ENCODE results near the gene SPG7. TPM values are rescaled to one million over a fixed set of nuclear protein-coding genes. Genes with fewer than 3 reads are reported as not detected.

The SPG7 gene
- total RNA-seq, 1 donor from 2014 or later = 186 TPM

DNA sequence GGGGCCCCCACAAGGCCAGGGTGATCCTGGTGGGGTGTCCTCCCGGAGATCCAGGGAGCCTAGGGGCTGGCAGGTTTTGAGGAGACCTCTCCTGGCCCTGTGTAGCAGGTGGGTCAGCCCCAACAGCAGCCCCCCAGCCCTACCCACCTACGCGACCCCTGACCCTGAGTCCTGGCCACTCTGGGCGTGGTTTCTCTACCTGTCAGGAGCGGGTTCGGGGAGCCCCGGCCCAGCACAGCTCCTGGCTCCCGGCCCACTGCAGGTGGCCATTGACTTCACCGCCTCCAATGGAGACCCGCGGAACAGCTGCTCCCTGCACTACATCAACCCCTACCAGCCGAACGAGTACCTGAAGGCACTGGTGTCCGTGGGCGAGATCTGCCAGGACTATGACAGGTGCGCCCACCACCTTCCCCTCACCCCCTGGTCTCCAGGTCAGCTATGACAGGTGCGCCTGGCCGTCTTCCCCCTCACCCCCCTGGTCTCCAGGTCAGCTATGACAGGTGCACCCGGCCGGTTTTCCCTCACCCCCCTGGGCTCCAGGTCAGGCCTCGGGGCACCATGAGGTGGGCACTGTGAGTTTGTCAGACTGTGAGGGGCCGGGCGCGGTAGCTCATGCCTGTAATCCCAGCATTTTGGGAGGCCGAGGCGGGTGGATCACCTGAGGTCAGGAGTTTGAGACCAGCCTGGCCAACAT is 80.4 kb downstream of the SPG7 start:
- TF ChIP-seq, protein P1, sequence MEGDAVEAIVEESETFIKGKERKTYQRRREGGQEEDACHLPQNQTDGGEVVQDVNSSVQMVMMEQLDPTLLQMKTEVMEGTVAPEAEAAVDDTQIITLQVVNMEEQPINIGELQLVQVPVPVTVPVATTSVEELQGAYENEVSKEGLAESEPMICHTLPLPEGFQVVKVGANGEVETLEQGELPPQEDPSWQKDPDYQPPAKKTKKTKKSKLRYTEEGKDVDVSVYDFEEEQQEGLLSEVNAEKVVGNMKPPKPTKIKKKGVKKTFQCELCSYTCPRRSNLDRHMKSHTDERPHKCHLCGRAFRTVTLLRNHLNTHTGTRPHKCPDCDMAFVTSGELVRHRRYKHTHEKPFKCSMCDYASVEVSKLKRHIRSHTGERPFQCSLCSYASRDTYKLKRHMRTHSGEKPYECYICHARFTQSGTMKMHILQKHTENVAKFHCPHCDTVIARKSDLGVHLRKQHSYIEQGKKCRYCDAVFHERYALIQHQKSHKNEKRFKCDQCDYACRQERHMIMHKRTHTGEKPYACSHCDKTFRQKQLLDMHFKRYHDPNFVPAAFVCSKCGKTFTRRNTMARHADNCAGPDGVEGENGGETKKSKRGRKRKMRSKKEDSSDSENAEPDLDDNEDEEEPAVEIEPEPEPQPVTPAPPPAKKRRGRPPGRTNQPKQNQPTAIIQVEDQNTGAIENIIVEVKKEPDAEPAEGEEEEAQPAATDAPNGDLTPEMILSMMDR (IDR thresholded peaks at IDR 0.05; ENCODE audit: unreplicated experiment) = no peak
- H3K9me3 Mint-ChIP-seq = no peaks in the 10 kb centered on the region
- no peaks in the 10 kb centered on the region for H3K36me3 Mint-ChIP-seq
- no peak for DNase-seq (ENCODE audit: low spot score in 2 of 2, unreplicated experiment in 2 of 2)
- H3K4me3 Mint-ChIP-seq = no peak overlapping the region
- no peak overlapping the region for H3K27ac Mint-ChIP-seq
- no peaks in the 10 kb centered on the region for H3K4me1 Mint-ChIP-seq
- no peaks in the 10 kb centered on the region for H3K27me3 Mint-ChIP-seq (ENCODE audit: low read depth)

DNA sequence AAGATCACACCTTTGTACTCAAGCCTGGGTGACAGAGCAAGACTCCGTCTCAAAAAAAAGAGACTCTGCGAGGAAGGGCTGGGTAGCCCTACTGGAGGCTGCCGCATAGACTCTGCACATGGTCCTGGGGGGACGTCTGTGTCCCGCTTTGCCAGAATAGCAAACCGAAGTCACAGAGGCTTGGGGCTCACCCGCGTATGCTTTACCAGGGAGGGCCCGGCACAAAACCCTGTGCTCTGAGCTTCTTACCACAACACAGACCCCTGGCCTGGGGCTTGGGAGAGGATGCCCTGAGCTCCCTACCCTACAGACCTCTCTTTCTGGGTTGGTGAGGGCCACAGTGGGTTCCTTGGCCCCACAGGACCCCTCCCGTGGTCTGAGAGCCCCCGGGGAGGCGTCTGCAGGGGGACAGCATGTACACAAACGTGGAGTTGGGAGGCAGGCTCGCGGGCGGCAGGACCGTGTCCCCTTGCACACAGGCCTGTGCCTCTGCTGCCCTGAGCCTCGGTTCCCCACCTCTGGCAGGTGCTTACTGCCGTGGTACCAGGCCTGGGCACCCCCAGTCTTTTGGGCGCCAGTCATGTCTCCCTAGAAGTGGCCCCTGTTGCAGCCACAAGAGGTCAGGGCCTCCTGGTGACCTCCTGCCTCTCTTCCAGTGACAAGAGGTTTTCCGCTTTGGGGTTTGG is 81.2 kb downstream of the SPG7 start:
- H3K4me3 Mint-ChIP-seq = no peak overlapping the region
- TF ChIP-seq, protein P1 (IDR thresholded peaks at IDR 0.05; ENCODE audit: unreplicated experiment) = no peak
- no peaks in the 10 kb centered on the region for H3K27me3 Mint-ChIP-seq (ENCODE audit: low read depth)
- DNase-seq (ENCODE audit: low spot score in 2 of 2, unreplicated experiment in 2 of 2) = no peak
- H3K9me3 Mint-ChIP-seq = no peaks in the 10 kb centered on the region
- H3K4me1 Mint-ChIP-seq = no peaks in the 10 kb centered on the region
- H3K36me3 Mint-ChIP-seq = no peaks in the 10 kb centered on the region
- H3K27ac Mint-ChIP-seq = no peak overlapping the region

DNA sequence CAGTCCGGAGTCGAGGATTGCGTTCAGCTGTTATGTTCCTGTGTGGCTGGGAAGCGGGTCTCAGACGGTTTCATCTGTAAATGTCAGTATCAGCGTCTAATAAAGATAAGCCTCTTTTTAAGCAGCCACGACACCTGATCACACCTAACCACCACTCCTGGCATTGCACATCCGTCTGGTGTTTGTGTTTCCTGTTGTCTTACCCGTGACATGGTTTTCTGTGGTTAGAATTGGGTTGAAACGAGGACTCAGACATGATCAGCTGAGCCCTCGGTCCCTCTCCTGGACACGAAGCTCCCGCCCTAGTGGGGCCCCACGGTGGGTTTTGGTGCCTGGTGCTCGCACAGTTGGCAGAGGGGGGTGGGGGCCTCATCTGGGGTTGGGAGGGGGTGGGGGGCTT is 85.6 kb downstream of the SPG7 start:
- Mint-ChIP-seq H3K4me1 (no peaks in the 10 kb centered on the region), H3K9me3 (no peaks in the 10 kb centered on the region), H3K27me3 (ENCODE audit: low read depth) (no peaks in the 10 kb centered on the region), H3K36me3 (no peaks in the 10 kb centered on the region), H3K27ac (no peak overlapping the region), H3K4me3 (no peak overlapping the region)
- no peak for DNase-seq (ENCODE audit: low spot score in 2 of 2, unreplicated experiment in 2 of 2)
- TF ChIP-seq, protein P1 (IDR thresholded peaks at IDR 0.05; ENCODE audit: unreplicated experiment) = no peak

DNA sequence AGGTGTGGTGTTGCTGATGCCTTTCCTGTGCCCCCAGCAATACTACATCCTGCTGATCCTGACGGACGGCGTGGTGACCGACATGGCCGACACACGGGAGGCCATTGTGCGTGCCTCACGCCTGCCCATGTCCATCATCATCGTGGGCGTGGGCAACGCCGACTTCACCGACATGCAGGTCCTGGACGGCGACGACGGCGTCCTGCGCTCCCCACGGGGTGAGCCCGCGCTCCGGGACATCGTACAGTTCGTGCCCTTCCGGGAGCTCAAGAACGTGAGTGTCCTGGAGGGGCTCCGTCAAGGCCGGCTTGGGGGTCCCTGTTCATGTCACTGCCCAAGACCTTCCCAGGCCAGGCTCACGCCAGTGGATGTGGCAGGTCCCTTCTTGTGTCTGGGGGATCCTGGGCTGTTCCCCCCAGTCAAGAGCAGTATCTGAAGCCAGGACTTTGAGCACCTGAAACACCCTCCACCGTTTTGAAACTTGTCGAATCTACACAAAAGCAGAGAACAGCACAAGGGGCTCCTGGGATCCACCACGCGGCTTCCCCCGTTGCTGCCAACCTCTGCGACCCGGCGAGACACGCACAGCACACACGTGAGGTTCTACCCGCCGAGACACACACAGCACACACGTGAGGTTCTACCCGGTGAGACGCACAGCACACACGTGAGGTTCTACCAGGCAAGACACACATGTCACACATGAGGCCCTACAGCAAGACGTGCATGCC is 87.3 kb downstream of the SPG7 start:
- Mint-ChIP-seq H3K27me3 (ENCODE audit: low read depth) (no peaks in the 10 kb centered on the region), H3K36me3 (no peaks in the 10 kb centered on the region)

DNA sequence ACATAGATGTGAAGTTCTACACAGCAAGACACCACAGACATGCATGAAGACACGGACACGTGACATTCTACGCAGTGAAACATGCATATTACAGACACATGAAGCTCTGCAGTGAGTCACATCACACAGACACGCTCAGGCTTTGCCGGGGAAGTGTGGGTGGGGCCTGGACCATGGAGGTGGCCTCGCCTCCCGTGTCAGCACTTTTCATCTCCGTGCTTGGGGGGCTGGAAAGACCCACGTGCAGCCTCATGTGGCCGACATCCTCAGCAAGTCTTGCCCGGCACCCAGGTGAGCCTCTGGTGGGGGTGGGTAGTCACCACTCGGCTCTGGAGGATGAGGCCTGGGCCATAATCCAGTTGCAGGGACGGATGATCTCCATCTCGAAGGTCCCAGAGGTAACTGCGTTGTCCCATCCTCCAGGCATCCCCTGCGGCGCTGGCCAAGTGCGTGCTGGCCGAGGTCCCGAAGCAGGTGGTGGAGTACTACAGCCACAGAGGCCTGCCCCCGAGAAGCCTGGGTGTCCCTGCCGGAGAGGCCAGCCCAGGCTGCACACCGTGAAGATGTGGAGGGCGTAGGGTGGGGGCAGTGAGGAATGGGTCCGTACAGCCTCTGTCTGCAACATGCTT is 88.0 kb downstream of the SPG7 start:
- Mint-ChIP-seq H3K4me3 (no peak overlapping the region), H3K9me3 (no peaks in the 10 kb centered on the region), H3K27me3 (ENCODE audit: low read depth) (no peaks in the 10 kb centered on the region), H3K27ac (no peak overlapping the region), H3K4me1 (no peaks in the 10 kb centered on the region), H3K36me3 (no peaks in the 10 kb centered on the region)
- TF ChIP-seq, protein P1 (IDR thresholded peaks at IDR 0.05; ENCODE audit: unreplicated experiment) = no peak
- DNase-seq (ENCODE audit: low spot score in 2 of 2, unreplicated experiment in 2 of 2) = no peak

More for the DNA sequence above, 87.3 kb downstream of the SPG7 start:
- TF ChIP-seq, protein P1 (IDR thresholded peaks at IDR 0.05; ENCODE audit: unreplicated experiment) = no peak
- no peak overlapping the region for H3K27ac Mint-ChIP-seq
- H3K4me1 Mint-ChIP-seq = no peaks in the 10 kb centered on the region
- H3K4me3 Mint-ChIP-seq = no peak overlapping the region
- H3K9me3 Mint-ChIP-seq = no peaks in the 10 kb centered on the region
- no peak for DNase-seq (ENCODE audit: low spot score in 2 of 2, unreplicated experiment in 2 of 2)

All from mesothelial cell of epicardium (in vitro differentiated cells).